Adrenal gland (tissue), 12 donors: ENCODE measurements around the gene PGS1. TPM values are rescaled to one million over a fixed set of nuclear protein-coding genes. Genes with fewer than 3 reads are reported as not detected.

ENCODE experiments used
- DNase-seq, 7 donors: peaks; one replicate each; pipeline ENCODE4 v3.0.0-alpha.2; 2019 to 2020
- H3K27ac ChIP-seq, 5 donors: fragments of 200-600 bp; sonication (generic) in 4 of 5; 1 replicate in 3 of 5; 2 replicates in 2 of 5; pipeline versions ENCODE4 v1.5.1 to v1.8.0; 2016 to 2020; ENCODE audit warnings: mild to moderate bottlenecking in 1 of 5
- H3K27me3 ChIP-seq: fragments of 200-600 bp; 2 replicates; pipeline ENCODE4 v1.8.0; 2021
- H3K36me3 ChIP-seq, 2 donors: fragments of 200-600 bp; replicated peaks in 1 of 2; 1 replicate in 1 of 2; 2 replicates in 1 of 2; pipeline versions ENCODE4 v1.5.1 to v1.8.0; 2018 to 2022
- H3K4me1 ChIP-seq, 2 donors: fragments of 200-600 bp; replicated peaks in 1 of 2; 1 replicate in 1 of 2; 2 replicates in 1 of 2; pipeline versions ENCODE4 v1.5.1 to v1.8.0; 2018 to 2021
- H3K4me3 ChIP-seq, 4 donors: fragments of 200-600 bp; sonication (generic) in 3 of 4; one replicate each; pipeline ENCODE4 v1.5.1; 2016 to 2018
- H3K9me3 ChIP-seq, 3 donors: fragments of 200-600 bp; sonication (generic) in 1 of 3; replicated peaks in 1 of 3; 1 replicate in 2 of 3; 2 replicates in 1 of 3; pipeline versions ENCODE4 v1.5.1 to v1.8.0; 2016 to 2021
- CTCF ChIP-seq, 6 experiments: fragments of 450-650 bp in 4 of 6; fragments of 200-600 bp in 2 of 6; sonication (generic) in 1 of 6; IDR thresholded peaks; 1 replicate in 5 of 6; 2 replicates in 1 of 6; pipeline versions ENCODE4 v1.5.1 to v1.8.0; 2016 to 2021; ENCODE audit warnings: antibody characterized with exemption in 6 of 6, mild to moderate bottlenecking in 2 of 6, moderate library complexity in 1 of 6
- POLR2A ChIP-seq, 2 donors: fragments of 450-650 bp; IDR thresholded peaks; one replicate each; pipeline ENCODE4 v1.6.1; 2017; ENCODE audit warnings: antibody characterized with exemption in 2 of 2, mild to moderate bottlenecking in 2 of 2, moderate library complexity in 1 of 2
- WGBS, 4 donors: extraction: QIAGEN DNeasy Blood & Tissue Kit in 2 of 4; methylation state at CpG; one replicate each; pipeline versions ENCODE4 v1.1.5 to v1.1.7; 2013 to 2017; 5-methylcytosine and 5-hydroxymethylcytosine counted together
- intact Hi-C, 2 donors: fragments of 100-400 bp; cut with DNase I; formaldehyde crosslinking; loops; one replicate each; pipeline versions ENCODE4 v1.14.1 to v1.15.0; 2022 to 2023
- polyA plus RNA-seq, 3 donors: library from polyadenylated mRNA; stranded (reverse); fragments of 200-250 nt in 2 of 3; fragments of 350-450 nt in 1 of 3; fragmentation: Illumina TruSeq in 1 of 3; extraction: RNeasy Lipid Tissue Mini Kit (QIAGEN cat#74804) in 1 of 3; gene quantifications; one replicate each; pipeline ENCODE4 v1.2.3, GENCODE V29; 2013 to 2014
- total RNA-seq, 9 donors: library from RNA; depleted of rRNA in 4 of 9; stranded (reverse); fragments of >200 nt in 4 of 9; fragments of 120-200 nt in 1 of 9; fragmentation: NEBNext Ultra II Directional in 1 of 9; extraction: Animal tissue kit (Norgen Biotek cat#: 25700) in 1 of 9; gene quantifications; one replicate each; pipeline versions ENCODE4 v1.1.0 to v1.2.4, GENCODE V29; 2013 to 2023
- donor health status: healthy with polysubstance abuse.
- donor health status: Bipolar disorder and iron deficiency.
- donor health status: DM: yes; HTN: yes; CAD: no.
- donor health status: DM: no; HTN: no; CAD: no.
- donor health status: DM: no; HTN: no; CAD: no.
- donor health status: DM: yes; HTN: yes; CAD: no.

PGS1 gene
- total and polyA plus RNA-seq, 12 donors = 11.9 to 64.5 (median 31.0) TPM

GRCh38 chr17:78468366-78468765, 89.9 kb downstream of the PGS1 start:
- no peak overlapping the region for H3K27ac ChIP-seq
- intact Hi-C loops = no loop called here
- no peak for TF ChIP-seq CTCF (IDR thresholded peaks at IDR 0.05)
- no peak for TF ChIP-seq POLR2A (IDR thresholded peaks at IDR 0.05)
- 88 to 93% (median 92%) methylated on average over 12 of the region's 12 CpGs for WGBS, 4 donors
- no peak for DNase-seq
- no peaks in the 10 kb centered on the region for H3K27me3 ChIP-seq
- H3K4me3 ChIP-seq = no peak overlapping the region
- no peaks in the 10 kb centered on the region for H3K36me3 ChIP-seq
- no peaks in the 10 kb centered on the region for H3K4me1 ChIP-seq
- no peaks in the 10 kb centered on the region for H3K9me3 ChIP-seq

DNA sequence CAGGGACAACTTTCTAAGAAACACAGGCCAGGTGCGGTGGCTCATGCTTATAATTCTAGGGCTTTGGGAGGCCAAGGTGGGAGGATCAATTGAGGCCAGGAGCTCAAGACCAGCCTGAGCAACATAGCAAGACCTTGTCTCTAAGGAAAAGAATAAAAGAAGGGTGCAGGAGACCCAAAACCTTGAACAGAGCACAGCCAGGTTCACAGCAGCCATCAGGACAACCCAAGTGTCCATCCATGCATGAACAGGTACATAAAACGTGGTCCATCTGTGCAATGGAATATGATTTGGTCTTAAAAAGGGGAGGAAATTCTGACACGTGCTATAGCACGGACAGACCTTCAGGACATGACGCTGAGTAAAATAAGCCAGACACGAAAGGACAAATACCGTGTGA, 91.0 kb downstream of the PGS1 start:
- intact Hi-C loops = no loop called here
- H3K9me3 ChIP-seq = no peaks in the 10 kb centered on the region
- no peaks in the 10 kb centered on the region for H3K36me3 ChIP-seq
- H3K27ac ChIP-seq = no peak overlapping the region
- no peak overlapping the region for H3K4me3 ChIP-seq
- no peaks in the 10 kb centered on the region for H3K4me1 ChIP-seq
- 92 to 96% (median 94%) methylated on average over 7 of the region's 7 CpGs for WGBS, 4 donors
- no peaks in the 10 kb centered on the region for H3K27me3 ChIP-seq
- DNase-seq = no peak
- TF ChIP-seq POLR2A (IDR thresholded peaks at IDR 0.05) = no peak
- no peak for TF ChIP-seq CTCF (IDR thresholded peaks at IDR 0.05)

DNA sequence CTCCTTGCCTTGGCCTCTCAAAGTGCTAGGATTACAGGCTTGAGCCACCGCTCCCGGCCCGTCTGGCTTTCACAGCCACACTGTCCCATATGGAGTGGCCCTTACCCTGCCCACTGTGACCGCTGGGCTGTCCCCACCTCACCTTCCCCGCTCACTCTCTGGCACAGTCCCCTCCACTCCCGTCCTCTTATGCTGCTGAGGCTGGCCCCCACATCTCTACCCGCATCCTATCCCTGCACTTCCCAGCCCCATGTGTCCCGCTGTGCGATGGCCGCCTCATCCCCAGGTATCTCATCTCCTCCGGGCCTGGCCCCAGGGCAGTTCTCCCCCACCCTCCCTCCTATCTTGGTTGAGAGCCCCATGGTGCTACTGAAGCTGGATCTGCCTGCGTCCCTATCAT, 93.2 kb downstream of the PGS1 start:
- H3K4me1 ChIP-seq = no peaks in the 10 kb centered on the region
- H3K36me3 ChIP-seq = no peaks in the 10 kb centered on the region
- H3K4me3 ChIP-seq = no peak overlapping the region
- H3K27me3 ChIP-seq = no peaks in the 10 kb centered on the region
- intact Hi-C loops = no loop called here
- WGBS, 4 donors = 89 to 99% (median 96%) methylated on average over 12 of the region's 12 CpGs
- no peak overlapping the region for H3K27ac ChIP-seq
- TF ChIP-seq CTCF (IDR thresholded peaks at IDR 0.05) (no peak), POLR2A (IDR thresholded peaks at IDR 0.05) (no peak)
- no peaks in the 10 kb centered on the region for H3K9me3 ChIP-seq
- DNase-seq = no peak

DNA sequence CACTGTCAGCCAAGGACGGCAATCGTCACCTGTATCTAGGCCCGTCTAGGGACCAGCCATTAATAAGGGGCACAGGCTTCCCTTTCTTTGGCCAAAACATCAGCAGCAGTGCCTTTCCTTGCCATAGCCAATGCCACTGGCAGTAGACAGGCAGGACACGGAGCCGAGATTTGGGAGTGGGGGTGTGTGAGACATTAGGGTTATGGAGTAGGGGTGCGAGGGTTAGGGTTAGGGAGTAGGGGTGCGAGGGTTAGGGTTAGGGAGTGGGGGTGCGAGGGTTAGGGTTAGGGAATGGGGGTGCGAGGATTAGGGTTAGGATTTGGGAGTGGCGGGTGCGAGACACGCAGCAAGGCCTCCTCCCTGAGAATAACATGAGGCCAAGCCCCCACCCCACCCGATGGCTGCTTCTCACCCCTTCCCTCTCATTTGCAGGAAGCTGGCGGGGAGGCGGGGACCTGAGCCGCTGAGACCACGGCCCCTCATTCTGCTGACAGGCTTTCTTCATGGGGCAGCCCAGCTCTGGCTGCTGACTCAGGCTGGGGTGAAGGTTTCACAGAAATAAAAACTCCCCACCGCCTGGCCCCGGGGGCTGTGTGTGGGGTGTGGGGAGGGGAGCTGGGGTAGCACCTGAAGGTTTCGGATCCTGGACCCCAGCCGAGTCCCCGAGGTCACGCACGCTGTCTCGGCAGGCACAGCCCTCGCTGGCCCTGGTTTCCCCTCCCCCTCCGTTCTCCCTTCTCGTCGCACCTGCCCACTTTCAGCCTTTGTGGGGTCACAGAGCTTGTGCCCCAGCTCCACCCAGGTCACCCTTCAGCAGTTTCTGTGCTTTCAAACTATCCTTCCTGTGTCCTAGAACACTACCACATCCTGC, 93.8 kb downstream of the PGS1 start:
- no peaks in the 10 kb centered on the region for H3K4me1 ChIP-seq
- intact Hi-C loops = no loop called here
- H3K36me3 ChIP-seq = no peaks in the 10 kb centered on the region
- no peak for DNase-seq
- H3K4me3 ChIP-seq = no peak overlapping the region
- TF ChIP-seq POLR2A (IDR thresholded peaks at IDR 0.05) = no peak
- TF ChIP-seq CTCF (IDR thresholded peaks at IDR 0.05) = no peak
- no peaks in the 10 kb centered on the region for H3K27me3 ChIP-seq
- no peaks in the 10 kb centered on the region for H3K9me3 ChIP-seq
- 64 to 87% (median 70%) methylated on average over 22 to 29 of the region's 29 CpGs for WGBS, 4 donors
- H3K27ac ChIP-seq = no peak overlapping the region
